Neural cell (in vitro differentiated cells): Measurements from ENCODE around the gene PMEPA1.

Source experiments
- CTCF ChIP-seq: fragments of 450-650 bp; IDR thresholded peaks from 2 replicates; pipeline ENCODE4 v1.5.1; 2014; ENCODE audit warnings: antibody characterized with exemption, mild to moderate bottlenecking, moderate library complexity; ENCODE audit not compliant: poor library complexity, severe bottlenecking
- EP300 ChIP-seq: fragments of 450-650 bp; conservative IDR thresholded peaks from 2 replicates; pipeline ENCODE4 v1.6.1; 2014; ENCODE audit warnings: antibody characterized with exemption, mild to moderate bottlenecking, moderate library complexity; ENCODE audit not compliant: poor library complexity, severe bottlenecking
- EZH2 ChIP-seq: fragments of 200-600, 300-800 bp; shearing (Covaris generic), sonication (generic); IDR thresholded peaks from 2 replicates; pipeline ENCODE4 v1.6.1; 2014; ENCODE audit warnings: antibody characterized with exemption, low read length, borderline replicate concordance, mild to moderate bottlenecking; ENCODE audit not compliant: insufficient read depth, poor library complexity, severe bottlenecking
- MXI1 ChIP-seq: fragments of 450-650 bp; conservative IDR thresholded peaks from 2 replicates; pipeline ENCODE4 v1.6.1; 2014; ENCODE audit warnings: antibody characterized with exemption, mild to moderate bottlenecking; ENCODE audit not compliant: poor library complexity, severe bottlenecking
- POLR2AphosphoS5 ChIP-seq: IDR thresholded peaks from 2 replicates; pipeline ENCODE4 v1.6.1; 2012
- REST ChIP-seq: IDR thresholded peaks from 2 replicates; pipeline ENCODE4 v1.6.1; 2012; ENCODE audit warnings: borderline replicate concordance
- TAF1 ChIP-seq: IDR thresholded peaks from 2 replicates; pipeline ENCODE4 v1.6.1; 2012; ENCODE audit warnings: low read depth

GRCh38 chr20:57669632-57670031, 40.2 kb downstream of the PMEPA1 start:
- TF ChIP-seq CTCF (no peak), POLR2AphosphoS5 (no peak), MXI1 (no peak), TAF1 (no peak), REST (no peak), EZH2 (no peak), EP300 (no peak)
